Measurements from ENCODE around the gene PROM2.

The PROM2 gene

GRCh38 chr2:95325590-95326432 is 51.6 kb downstream of the PROM2 start:
- DNase-seq = no peak

- no peak for DNase-seq
Observed at GRCh38 chr2:95326433-95327140, 52.3 kb downstream of the PROM2 start.

- DNase-seq = no peak
Observed at GRCh38 chr2:95327861-95328260, 53.6 kb downstream of the PROM2 start.

GRCh38 chr2:95328358-95329125 is 54.3 kb downstream of the PROM2 start:
- no peak for DNase-seq

- DNase-seq = no peak
Observed at GRCh38 chr2:95329401-95329800, 55.2 kb downstream of the PROM2 start.

GRCh38 chr2:95329891-95330793 is 55.9 kb downstream of the PROM2 start:
- DNase-seq = no peak

- DNase-seq = no peak
Observed at GRCh38 chr2:95330794-95331338, 56.6 kb downstream of the PROM2 start.

GRCh38 chr2:95331606-95332005 is 57.4 kb downstream of the PROM2 start:
- DNase-seq = no peak

- DNase-seq = no peak
Observed at GRCh38 chr2:95332036-95332435, 57.8 kb downstream of the PROM2 start.

GRCh38 chr2:95333056-95333455 is 58.8 kb downstream of the PROM2 start:
- DNase-seq = no peak

- peak; percentile 47 to 56 for DNase-seq
Observed at GRCh38 chr2:95333888-95334338, 59.7 kb downstream of the PROM2 start.

- DNase-seq = no peak
Observed at GRCh38 chr2:95334916-95335641, 60.8 kb downstream of the PROM2 start.

- DNase-seq = no peak
Observed at GRCh38 chr2:95336406-95336805, 62.2 kb downstream of the PROM2 start.

- no peak for DNase-seq
Observed at GRCh38 chr2:95337829-95338228, 63.6 kb downstream of the PROM2 start.
